HepG2 (cell line): ENCODE results near the gene MPC2. TPM values are rescaled to one million over a fixed set of nuclear protein-coding genes. Genes with fewer than 3 reads are reported as not detected.

Experiments
- ATAC-seq: fragments of 200-7000 bp; cut with Tn5 transposase; 3 replicates; pipeline ENCODE4 v1.9.1; 2020; ENCODE audit warnings: mild to moderate bottlenecking, moderate library complexity
- BruUV-seq: library from RNA; stranded (reverse); fragments of 400-500 nt; replicated peaks from 2 replicates; lab custom pipeline; 2021; lab: Mats Ljungman, UMichigan
- CTCF ChIA-PET: fragments of 300-600 bp; formaldehyde crosslinking; extraction: SDS; loops from one replicate; lab custom pipeline; 2021; ENCODE audit warnings: low total read pairs, inconsistent platforms, low intra/inter-chr PET ratio; lab: Yijun Ruan, JAX
- POLR2A ChIA-PET: fragments of 350-600 bp; sonication (Branson Sonifier 250); formaldehyde crosslinking; loops from one replicate; lab custom pipeline; 2020; ENCODE audit warnings: antibody characterized with exemption, inconsistent platforms; lab: Yijun Ruan, JAX
- DNase-seq: peaks from one replicate; pipeline ENCODE4 v3.0.0-alpha.2; 2015; ENCODE audit warnings: low spot score
- FAIRE-seq: peaks from 3 replicates; lab custom pipeline; 2011; peaks lifted over from hg19 to GRCh38; lab: Jason Lieb, UNC
- H2AFZ ChIP-seq: one replicate; pipeline ENCODE4 v1.6.1; 2011; ENCODE audit warnings: low read length, inconsistent platforms
- H3K27ac ChIP-seq: fragments of 300-600 bp; 3 replicates; pipeline ENCODE4 v1.8.0; 2011; ENCODE audit warnings: mixed run types, mild to moderate bottlenecking, mixed read lengths, low read length, inconsistent platforms; ENCODE audit not compliant: insufficient read depth; ENCODE audit errors: extremely low read length
- H3K27me3 ChIP-seq, 2 experiments: fragments of 200-600 bp in 1 of 2; 2 replicates in 1 of 2; 3 replicates in 1 of 2; pipeline versions ENCODE4 v1.6.0 to v1.8.0; 2011; ENCODE audit warnings: low read length in 2 of 2, mild to moderate bottlenecking in 2 of 2, moderate library complexity in 2 of 2, inconsistent platforms in 1 of 2; ENCODE audit not compliant: insufficient read depth in 2 of 2, control insufficient read depth in 1 of 2
- H3K36me3 ChIP-seq, 2 experiments: fragments of 200-600 bp in 1 of 2; replicated peaks in 1 of 2; 2 replicates in 1 of 2; 3 replicates in 1 of 2; pipeline versions ENCODE4 v1.5.1 to v1.8.0; 2011; ENCODE audit warnings: low read length in 2 of 2, inconsistent platforms in 1 of 2; ENCODE audit not compliant: insufficient read depth in 2 of 2, control insufficient read depth in 1 of 2
- H3K4me1 ChIP-seq: 2 replicates; pipeline ENCODE4 v1.5.1; 2012; ENCODE audit warnings: low read length, inconsistent platforms; ENCODE audit not compliant: insufficient read depth
- H3K4me2 ChIP-seq: 2 replicates; pipeline ENCODE4 v1.6.0; 2011; ENCODE audit warnings: low read depth, low read length, inconsistent platforms
- H3K4me3 ChIP-seq, 3 experiments: fragments of 200-600 bp in 1 of 3; sonication (generic), shearing (Covaris generic) in 1 of 3; replicated peaks in 1 of 3; 2 replicates each; pipeline ENCODE4 v1.5.1; 2011 to 2016; ENCODE audit warnings: low read length in 3 of 3, inconsistent platforms in 2 of 3, low read depth in 2 of 3, mild to moderate bottlenecking in 2 of 3, control low read depth in 1 of 3, mixed read lengths in 1 of 3; ENCODE audit not compliant: insufficient read depth in 1 of 3
- H3K79me2 ChIP-seq: one replicate; pipeline ENCODE4 v1.6.1; 2011; ENCODE audit warnings: low read length, inconsistent platforms; ENCODE audit not compliant: insufficient read depth
- H3K9ac ChIP-seq: 2 replicates; pipeline ENCODE4 v1.6.0; 2011; ENCODE audit warnings: mild to moderate bottlenecking, low read depth, low read length, inconsistent platforms; ENCODE audit not compliant: insufficient read depth
- H3K9me3 ChIP-seq: 2 replicates; pipeline ENCODE4 v1.5.1; 2012; ENCODE audit warnings: mild to moderate bottlenecking, low read length
- H4K20me1 ChIP-seq: 2 replicates; pipeline ENCODE4 v1.6.0; 2011; ENCODE audit warnings: inconsistent platforms, mild to moderate bottlenecking, low read length, moderate library complexity; ENCODE audit not compliant: insufficient read depth
- AGO2 ChIP-seq: fragments of 200-400 bp; formaldehyde crosslinking; optimal IDR thresholded peaks from 2 replicates; pipeline ENCODE3; 2017; ENCODE audit warnings: mild to moderate bottlenecking, low read depth, low read length, moderate library complexity
- ARID2 ChIP-seq: sonication (generic); formaldehyde crosslinking; IDR thresholded peaks from 2 replicates; pipeline ENCODE4 v1.8.1; 2022; ENCODE audit warnings: mild to moderate bottlenecking, missing genetic modification reagents, borderline replicate concordance
- CEBPG ChIP-seq: IDR thresholded peaks from 2 replicates; pipeline ENCODE4 v1.6.1; 2016
- GATAD2A ChIP-seq: IDR thresholded peaks from 2 replicates; pipeline ENCODE4 v1.6.1; 2016
- PHF21A ChIP-seq: sonication (generic); formaldehyde crosslinking; IDR thresholded peaks from 2 replicates; pipeline ENCODE4 v1.5.0; 2020; ENCODE audit warnings: mild to moderate bottlenecking, missing genetic modification reagents
- TCF7 ChIP-seq: sonication (generic); IDR thresholded peaks from 2 replicates; pipeline ENCODE4 v1.6.1; 2016; ENCODE audit warnings: antibody characterized with exemption, low read depth
- TEF ChIP-seq: sonication (generic); formaldehyde crosslinking; IDR thresholded peaks from 2 replicates; pipeline ENCODE4 v1.5.0; 2020; ENCODE audit warnings: missing genetic modification reagents
- TFAP4 ChIP-seq: sonication (generic); IDR thresholded peaks from 2 replicates; pipeline ENCODE4 v1.6.1; 2016; ENCODE audit warnings: low read depth, borderline replicate concordance
- ZFX ChIP-seq: sonication (generic); formaldehyde crosslinking; IDR thresholded peaks from 2 replicates; pipeline ENCODE4 v1.4.0; 2020; ENCODE audit warnings: mild to moderate bottlenecking, low read depth, missing genetic modification reagents, moderate library complexity
- ZFY ChIP-seq: sonication (generic); formaldehyde crosslinking; IDR thresholded peaks from 2 replicates; pipeline ENCODE4 v1.4.0; 2020; ENCODE audit warnings: missing genetic modification reagents
- ZNF251 ChIP-seq: sonication (generic); formaldehyde crosslinking; IDR thresholded peaks from 2 replicates; pipeline ENCODE4 v1.9.0; 2021; ENCODE audit warnings: mild to moderate bottlenecking, missing genetic modification reagents
- ZNF3 ChIP-seq: IDR thresholded peaks from 2 replicates; pipeline ENCODE4 v1.7.0; 2017; ENCODE audit warnings: inconsistent platforms
- ZNF33B ChIP-seq: sonication (generic); formaldehyde crosslinking; IDR thresholded peaks from 2 replicates; pipeline ENCODE4 v1.5.1; 2020; ENCODE audit warnings: mild to moderate bottlenecking, missing genetic modification reagents
- ZNF644 ChIP-seq: IDR thresholded peaks from 2 replicates; pipeline ENCODE4 v1.6.1; 2016; ENCODE audit warnings: low read depth
- WGBS: methylation state at CpG from one replicate; pipeline ENCODE4 v1.1.6; 2017; ENCODE audit warnings: low lambda C conversion rate; 5-methylcytosine and 5-hydroxymethylcytosine counted together
- in situ Hi-C: cut with HindIII; loops from 2 replicates; pipeline ENCODE4 v1.10.0; 2017; ENCODE audit warnings: low pct_unique_long_range_greater_than_20kb; ENCODE audit not compliant: extremely low pct_ligation_motif_present
- intact Hi-C: fragments of 100-400 bp; cut with micrococcal nuclease; formaldehyde crosslinking; loops from one replicate; pipeline ENCODE4 v1.10.0; 2022; ENCODE audit not compliant: unreplicated experiment
- polyA plus RNA-seq, 8 experiments: library from polyadenylated mRNA; depleted of rRNA in 3 of 8; stranded (reverse) in 7 of 8; unstranded in 1 of 8; fragments of >200 nt; fragmentation: Illumina TruSeq in 4 of 8; extraction: Trizol in 4 of 8; gene quantifications; 2 replicates each; pipeline versions ENCODE4 v1.2.1 to v1.2.3, GENCODE V29; 2011 to 2016; ENCODE audit warnings: low read depth in 4 of 8, missing spikeins in 1 of 8, mixed read lengths in 1 of 8; ENCODE audit not compliant: insufficient read depth in 1 of 8
- total RNA-seq, 5 experiments: library from RNA; depleted of rRNA; stranded (reverse); fragments of >200 nt; fragmentation: Illumina TruSeq; extraction: Trizol; gene quantifications; 2 replicates each; pipeline ENCODE4 v1.2.3, GENCODE V29; 2016; ENCODE audit warnings: low read depth in 1 of 5

The MPC2 gene
- total and polyA plus RNA-seq, 2 of the 13 experiments (the other 11 are each of a cell fraction or from before 2014, with no cell fraction given) = 38.8 to 136 TPM

GRCh38 chr1:167905182-167905581 is 31.7 kb downstream of the MPC2 start:
- no TSS peak for BruUV-seq
- peak; percentile 87 for ATAC-seq
- CTCF ChIA-PET = no interaction called here

More at GRCh38 chr1:167905182-167905581, 31.7 kb downstream of the MPC2 start:
- Histone ChIP-seq H3K4me1 (peaks cover 21% of the 10 kb centered on the region), H3K9ac (0 out of 2 replicates have a peak overlapping the region, but pooled peaks have one; percentile 16), H3K4me3 (peak overlapping the region in 2 of 3 experiments; percentile 36 to 40; a peak in 1 of 6 replicates), H3K9me3 (peaks cover 12% of the 10 kb centered on the region), H4K20me1 (no peaks in the 10 kb centered on the region), H3K79me2 (no peaks in the 10 kb centered on the region), H3K27ac (no peak overlapping the region), H3K27me3 (no peaks in the 10 kb centered on the region; a peak in 1 of 5 replicates), H2AFZ (peak overlapping the region; percentile 51), H3K4me2 (peak overlapping the region; percentile 66), H3K36me3 (no peaks in the 10 kb centered on the region)
- TF ChIP-seq TEF (CRISPR knock-in tag) (peak; percentile 91; the same call in 1 of the 2 replicates), PHF21A (CRISPR knock-in tag) (0 out of 2 replicates have a peak, but pooled peaks have one; percentile 19), ZNF644 (0 out of 2 replicates have a peak, but pooled peaks have one; percentile 15), TFAP4 (peak; percentile 62), ZNF251 (CRISPR knock-in tag) (no peak), ZNF3 (no peak), ARID2 (CRISPR knock-in tag) (no peak), GATAD2A (CRISPR knock-in tag) (peak; percentile 56; the same call in 1 of the 2 replicates), ZNF33B (CRISPR knock-in tag) (no peak), CEBPG (CRISPR knock-in tag) (peak; percentile 50), AGO2 (no peak), TCF7 (peak; percentile 36; the same call in 1 of the 2 replicates), ZFY (CRISPR knock-in tag) (0 out of 2 replicates have a peak, but pooled peaks have one; percentile 29), ZFX (peak; percentile 55)
- in situ Hi-C loops (no loop called here), intact Hi-C loops (no loop called here)
- DNase-seq = peak; percentile 48
- WGBS = 2% methylated on average over 3 of the region's 3 CpGs
- POLR2A ChIA-PET = interaction anchor here (1.0 to 2.3 kb wide), 4 partner anchors 9 to 31 kb away, joined by 3 to 12 read pairs (median 7); partner anchors contain the start of genes ADCY10, DCAF6 and MPC2
- no peak for FAIRE-seq
